Measurements from ENCODE around the gene MAB21L2.

Gene MAB21L2

GRCh38 chr4:150584111-150584915 lies 2.4 kb downstream of the MAB21L2 start:
- TF ChIP-seq ZNF70 (CRISPR knock-in tag; IDR thresholded peaks at IDR 0.05) (no peak), ISL1 (CRISPR knock-in tag; IDR thresholded peaks at IDR 0.05) (no peak), PPARA (CRISPR knock-in tag; IDR thresholded peaks at IDR 0.05; ENCODE audit: borderline replicate concordance) (no peak), SNAI2 (CRISPR knock-in tag; IDR thresholded peaks at IDR 0.05) (no peak), PATZ1 (CRISPR knock-in tag; IDR thresholded peaks at IDR 0.05; ENCODE audit: borderline replicate concordance) (no peak), POU6F1 (CRISPR knock-in tag; IDR thresholded peaks at IDR 0.05; ENCODE audit: borderline replicate concordance, low read depth) (no peak), OSR1 (CRISPR knock-in tag; IDR thresholded peaks at IDR 0.05) (no peak)
- ATAC-seq: no peak

- no peak for ATAC-seq
- TF ChIP-seq ZNF70 (CRISPR knock-in tag; IDR thresholded peaks at IDR 0.05) (no peak), GLIS3 (CRISPR knock-in tag; IDR thresholded peaks at IDR 0.05) (no peak), CREB5 (CRISPR knock-in tag; IDR thresholded peaks at IDR 0.05; ENCODE audit: low read depth) (no peak), ARNTL (CRISPR knock-in tag; IDR thresholded peaks at IDR 0.05; ENCODE audit: borderline replicate concordance, low read depth) (no peak), ZNF565 (CRISPR knock-in tag; conservative IDR thresholded peaks at IDR 0.05; ENCODE audit: low read depth) (no peak), PATZ1 (CRISPR knock-in tag; IDR thresholded peaks at IDR 0.05; ENCODE audit: borderline replicate concordance) (no peak), ESRRG (CRISPR knock-in tag; IDR thresholded peaks at IDR 0.05) (no peak), CSRNP3 (CRISPR knock-in tag; IDR thresholded peaks at IDR 0.05) (no peak)
Measured at GRCh38 chr4:150585611-150586010, 3.7 kb downstream of the MAB21L2 start.

GRCh38 chr4:150586162-150586810 lies 4.3 kb downstream of the MAB21L2 start:
- TF ChIP-seq OSR1 (CRISPR knock-in tag; IDR thresholded peaks at IDR 0.05): no peak
- TF ChIP-seq TCF4 (CRISPR knock-in tag; IDR thresholded peaks at IDR 0.05; ENCODE audit: borderline replicate concordance): no peak
- no peak for ATAC-seq

- ATAC-seq: no peak
- TF ChIP-seq CSDC2 (CRISPR knock-in tag; IDR thresholded peaks at IDR 0.05): no peak
- no peak for TF ChIP-seq TOX (CRISPR knock-in tag; IDR thresholded peaks at IDR 0.05; ENCODE audit: borderline replicate concordance)
- no peak for TF ChIP-seq GLIS3 (CRISPR knock-in tag; IDR thresholded peaks at IDR 0.05)
Measured at GRCh38 chr4:150588316-150588715, 6.4 kb downstream of the MAB21L2 start.

GRCh38 chr4:150589157-150589556 lies 7.2 kb downstream of the MAB21L2 start:
- no peak for ATAC-seq
- no peak for TF ChIP-seq POU6F1 (CRISPR knock-in tag; IDR thresholded peaks at IDR 0.05; ENCODE audit: borderline replicate concordance, low read depth)
- TF ChIP-seq OSR1 (CRISPR knock-in tag; IDR thresholded peaks at IDR 0.05): no peak
- TF ChIP-seq ZNF565 (CRISPR knock-in tag; conservative IDR thresholded peaks at IDR 0.05; ENCODE audit: low read depth): no peak
- TF ChIP-seq ZNF8 (CRISPR knock-in tag; IDR thresholded peaks at IDR 0.05): no peak
- no peak for TF ChIP-seq ZFP3 (CRISPR knock-in tag; IDR thresholded peaks at IDR 0.05)
- TF ChIP-seq ESRRG (CRISPR knock-in tag; IDR thresholded peaks at IDR 0.05): no peak
- no peak for TF ChIP-seq ZFP30 (CRISPR knock-in tag; IDR thresholded peaks at IDR 0.05)
- TF ChIP-seq TSHZ2 (CRISPR knock-in tag; IDR thresholded peaks at IDR 0.05): no peak

Measured in SK-N-SH treated with all-trans-retinoic acid at 6 μM for 48 hours (cell line).